ENCODE results near the gene NUDT8. TPM values are rescaled to one million over a fixed set of nuclear protein-coding genes. Genes with fewer than 3 reads are reported as not detected.

The NUDT8 gene
- total and polyA plus RNA-seq, 10 of the 15 experiments (the other 5 are each of a cell fraction or from before 2014, with no cell fraction given) = 0.32 to 18.2 (median 9.8) TPM

DNA sequence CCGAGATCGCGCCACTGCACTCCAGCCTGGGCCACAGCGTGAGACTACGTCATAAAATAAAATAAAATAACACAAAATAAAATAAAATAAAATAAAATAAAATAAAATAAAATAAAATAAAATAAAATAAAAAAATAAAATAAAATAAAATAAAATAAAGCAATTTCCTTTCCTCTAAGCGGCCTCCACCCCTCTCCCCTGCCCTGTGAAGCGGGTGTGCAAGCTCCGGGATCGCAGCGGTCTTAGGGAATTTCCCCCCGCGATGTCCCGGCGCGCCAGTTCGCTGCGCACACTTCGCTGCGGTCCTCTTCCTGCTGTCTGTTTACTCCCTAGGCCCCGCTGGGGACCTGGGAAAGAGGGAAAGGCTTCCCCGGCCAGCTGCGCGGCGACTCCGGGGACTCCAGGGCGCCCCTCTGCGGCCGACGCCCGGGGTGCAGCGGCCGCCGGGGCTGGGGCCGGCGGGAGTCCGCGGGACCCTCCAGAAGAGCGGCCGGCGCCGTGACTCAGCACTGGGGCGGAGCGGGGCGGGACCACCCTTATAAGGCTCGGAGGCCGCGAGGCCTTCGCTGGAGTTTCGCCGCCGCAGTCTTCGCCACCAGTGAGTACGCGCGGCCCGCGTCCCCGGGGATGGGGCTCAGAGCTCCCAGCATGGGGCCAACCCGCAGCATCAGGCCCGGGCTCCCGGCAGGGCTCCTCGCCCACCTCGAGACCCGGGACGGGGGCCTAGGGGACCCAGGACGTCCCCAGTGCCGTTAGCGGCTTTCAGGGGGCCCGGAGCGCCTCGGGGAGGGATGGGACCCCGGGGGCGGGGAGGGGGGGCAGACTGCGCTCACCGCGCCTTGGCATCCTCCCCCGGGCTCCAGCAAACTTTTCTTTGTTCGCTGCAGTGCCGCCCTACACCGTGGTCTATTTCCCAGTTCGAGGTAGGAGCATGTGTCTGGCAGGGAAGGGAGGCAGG lies 46.2 kb downstream of the NUDT8 start, which contains the start of gene GSTP1 (continued):
- TF ChIP-seq NR2C1 (IDR thresholded peaks at IDR 0.05) = no peak
- TF ChIP-seq MYC (IDR thresholded peaks at IDR 0.05; ENCODE audit: insufficient read depth, insufficient read length, insufficient replicate concordance, low read length, severe bottlenecking) = no peak
- no peak for TF ChIP-seq NFYB (IDR thresholded peaks at IDR 0.05; ENCODE audit: insufficient read depth, low read depth, low read length)
- TF ChIP-seq ESRRA (IDR thresholded peaks at IDR 0.05; ENCODE audit: low read length) = no peak
- TF ChIP-seq MEF2A (IDR thresholded peaks at IDR 0.05; ENCODE audit: insufficient read depth, low read depth, low read length) = 0 out of 2 replicates have a peak, but pooled peaks have one; percentile 14
- TF ChIP-seq ZNF207 (IDR thresholded peaks at IDR 0.05; ENCODE audit: borderline replicate concordance) = peak; percentile 89; the same call in 1 of the 2 replicates
- TF ChIP-seq SREBF1 (IDR thresholded peaks at IDR 0.05; ENCODE audit: low read length) = no peak
- peak; percentile 23; the same call in 1 of the 2 replicates for TF ChIP-seq RAD21 (IDR thresholded peaks at IDR 0.05; ENCODE audit: insufficient read depth, low read depth, low read length)
- no peak for TF ChIP-seq IRF3 (IDR thresholded peaks at IDR 0.05)
- TF ChIP-seq RAD51 (IDR thresholded peaks at IDR 0.05) = no peak
- TF ChIP-seq YBX1 (IDR thresholded peaks at IDR 0.05) = no peak
- peak; percentile 94 for TF ChIP-seq IKZF1 (conservative IDR thresholded peaks at IDR 0.05)
- TF ChIP-seq NR2F1 (conservative IDR thresholded peaks at IDR 0.05) = peak; percentile 76
- no peak for TF ChIP-seq CHD4 (IDR thresholded peaks at IDR 0.05)
- TF ChIP-seq, protein P1, sequence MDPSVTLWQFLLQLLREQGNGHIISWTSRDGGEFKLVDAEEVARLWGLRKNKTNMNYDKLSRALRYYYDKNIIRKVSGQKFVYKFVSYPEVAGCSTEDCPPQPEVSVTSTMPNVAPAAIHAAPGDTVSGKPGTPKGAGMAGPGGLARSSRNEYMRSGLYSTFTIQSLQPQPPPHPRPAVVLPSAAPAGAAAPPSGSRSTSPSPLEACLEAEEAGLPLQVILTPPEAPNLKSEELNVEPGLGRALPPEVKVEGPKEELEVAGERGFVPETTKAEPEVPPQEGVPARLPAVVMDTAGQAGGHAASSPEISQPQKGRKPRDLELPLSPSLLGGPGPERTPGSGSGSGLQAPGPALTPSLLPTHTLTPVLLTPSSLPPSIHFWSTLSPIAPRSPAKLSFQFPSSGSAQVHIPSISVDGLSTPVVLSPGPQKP (IDR thresholded peaks at IDR 0.05; ENCODE audit: low read depth, low read length) = peak; percentile 58
- peak; percentile 56 for TF ChIP-seq MXI1 (IDR thresholded peaks at IDR 0.05; ENCODE audit: low read depth, low read length)
- TF ChIP-seq, protein P2, sequence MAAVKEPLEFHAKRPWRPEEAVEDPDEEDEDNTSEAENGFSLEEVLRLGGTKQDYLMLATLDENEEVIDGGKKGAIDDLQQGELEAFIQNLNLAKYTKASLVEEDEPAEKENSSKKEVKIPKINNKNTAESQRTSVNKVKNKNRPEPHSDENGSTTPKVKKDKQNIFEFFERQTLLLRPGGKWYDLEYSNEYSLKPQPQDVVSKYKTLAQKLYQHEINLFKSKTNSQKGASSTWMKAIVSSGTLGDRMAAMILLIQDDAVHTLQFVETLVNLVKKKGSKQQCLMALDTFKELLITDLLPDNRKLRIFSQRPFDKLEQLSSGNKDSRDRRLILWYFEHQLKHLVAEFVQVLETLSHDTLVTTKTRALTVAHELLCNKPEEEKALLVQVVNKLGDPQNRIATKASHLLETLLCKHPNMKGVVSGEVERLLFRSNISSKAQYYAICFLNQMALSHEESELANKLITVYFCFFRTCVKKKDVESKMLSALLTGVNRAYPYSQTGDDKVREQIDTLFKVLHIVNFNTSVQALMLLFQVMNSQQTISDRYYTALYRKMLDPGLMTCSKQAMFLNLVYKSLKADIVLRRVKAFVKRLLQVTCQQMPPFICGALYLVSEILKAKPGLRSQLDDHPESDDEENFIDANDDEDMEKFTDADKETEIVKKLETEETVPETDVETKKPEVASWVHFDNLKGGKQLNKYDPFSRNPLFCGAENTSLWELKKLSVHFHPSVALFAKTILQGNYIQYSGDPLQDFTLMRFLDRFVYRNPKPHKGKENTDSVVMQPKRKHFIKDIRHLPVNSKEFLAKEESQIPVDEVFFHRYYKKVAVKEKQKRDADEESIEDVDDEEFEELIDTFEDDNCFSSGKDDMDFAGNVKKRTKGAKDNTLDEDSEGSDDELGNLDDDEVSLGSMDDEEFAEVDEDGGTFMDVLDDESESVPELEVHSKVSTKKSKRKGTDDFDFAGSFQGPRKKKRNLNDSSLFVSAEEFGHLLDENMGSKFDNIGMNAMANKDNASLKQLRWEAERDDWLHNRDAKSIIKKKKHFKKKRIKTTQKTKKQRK (IDR thresholded peaks at IDR 0.05; ENCODE audit: low read depth, low read length) = no peak
- TF ChIP-seq, protein P3, sequence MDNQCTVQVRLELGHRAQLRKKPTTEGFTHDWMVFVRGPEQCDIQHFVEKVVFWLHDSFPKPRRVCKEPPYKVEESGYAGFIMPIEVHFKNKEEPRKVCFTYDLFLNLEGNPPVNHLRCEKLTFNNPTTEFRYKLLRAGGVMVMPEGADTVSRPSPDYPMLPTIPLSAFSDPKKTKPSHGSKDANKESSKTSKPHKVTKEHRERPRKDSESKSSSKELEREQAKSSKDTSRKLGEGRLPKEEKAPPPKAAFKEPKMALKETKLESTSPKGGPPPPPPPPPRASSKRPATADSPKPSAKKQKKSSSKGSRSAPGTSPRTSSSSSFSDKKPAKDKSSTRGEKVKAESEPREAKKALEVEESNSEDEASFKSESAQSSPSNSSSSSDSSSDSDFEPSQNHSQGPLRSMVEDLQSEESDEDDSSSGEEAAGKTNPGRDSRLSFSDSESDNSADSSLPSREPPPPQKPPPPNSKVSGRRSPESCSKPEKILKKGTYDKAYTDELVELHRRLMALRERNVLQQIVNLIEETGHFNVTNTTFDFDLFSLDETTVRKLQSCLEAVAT (IDR thresholded peaks at IDR 0.05) = no peak
- TF ChIP-seq CTCF (IDR thresholded peaks at IDR 0.05 in 2 of 3, conservative IDR thresholded peaks at IDR 0.05 in 1 of 3; ENCODE audit: control insufficient read depth in 2 of 3, extremely low read depth in 1 of 3, insufficient read depth in 1 of 3, low read depth in 3 of 3, low read length in 3 of 3) = peak; percentile 54 to 71 (median 60); a peak in 5 of 6 replicates
- TF ChIP-seq STAT1 (conservative IDR thresholded peaks at IDR 0.05) = 0 out of 2 replicates have a peak, but pooled peaks have one; percentile 77
